Prostate gland (tissue), 2 donors: ENCODE results near the gene LRRC2. TPM values are rescaled to one million over a fixed set of nuclear protein-coding genes. Genes with fewer than 3 reads are reported as not detected.
"Not testable (repeated sequence)": the region's sequence is repeated elsewhere in the genome, so short reads cannot be mapped to it uniquely, and the experiment has no call there.

ENCODE experiments used
- DNase-seq: peaks from one replicate; pipeline ENCODE4 v3.0.0-alpha.2; 2019; ENCODE audit warnings: low spot score
- H3K27ac ChIP-seq, 2 donors: fragments of 200-600 bp; sonication (generic); 2 replicates each; pipeline ENCODE4 v1.5.1; 2017 to 2019
- H3K27me3 ChIP-seq: fragments of 200-600 bp; sonication (generic); replicated peaks from 2 replicates; pipeline ENCODE4 v1.5.1; 2019; ENCODE audit not compliant: insufficient read depth
- H3K36me3 ChIP-seq, 2 donors: fragments of 200-600 bp; sonication (generic); 1 replicate in 1 of 2; 2 replicates in 1 of 2; pipeline versions ENCODE4 v1.5.1 to v1.8.1; 2017 to 2019
- H3K4me1 ChIP-seq: fragments of 200-600 bp; sonication (generic); replicated peaks from 2 replicates; pipeline ENCODE4 v1.5.1; 2019
- H3K4me3 ChIP-seq, 2 donors: fragments of 200-600 bp; sonication (generic); 2 replicates each; pipeline ENCODE4 v1.5.1; 2017 to 2019
- H3K9me3 ChIP-seq: fragments of 200-600 bp; sonication (generic); 2 replicates; pipeline ENCODE4 v1.5.1; 2017
- CTCF ChIP-seq, 4 experiments: fragments of 200-600 bp in 2 of 4; fragments of 450-650 bp in 2 of 4; sonication (generic) in 2 of 4; IDR thresholded peaks; 1 replicate in 3 of 4; 2 replicates in 1 of 4; pipeline ENCODE4 v1.5.1; 2016 to 2019; ENCODE audit warnings: antibody characterized with exemption in 4 of 4, mild to moderate bottlenecking in 2 of 4, moderate library complexity in 2 of 4
- POLR2A ChIP-seq: fragments of 450-650 bp; IDR thresholded peaks from one replicate; pipeline ENCODE4 v1.6.1; 2016; ENCODE audit warnings: antibody characterized with exemption, mild to moderate bottlenecking
- POLR2AphosphoS5 ChIP-seq: sonication (generic); formaldehyde crosslinking; IDR thresholded peaks from one replicate; pipeline ENCODE4 v1.6.1; 2017; ENCODE audit warnings: antibody characterized with exemption
- WGBS: methylation state at CpG from one replicate; pipeline ENCODE4 v1.1.5; 2018; 5-methylcytosine and 5-hydroxymethylcytosine counted together
- intact Hi-C: fragments of 100-400 bp; cut with DNase I; formaldehyde crosslinking; loops from one replicate; pipeline ENCODE4 v1.14.2; 2022
- total RNA-seq, 2 donors: library from RNA; depleted of rRNA; stranded (reverse); fragments of >200 nt; gene quantifications; one replicate each; pipeline ENCODE4 v1.1.0, GENCODE V29; 2016

LRRC2 gene
- total RNA-seq, 2 donors from 2014 or later = 0.45 to 1.6 TPM

DNA sequence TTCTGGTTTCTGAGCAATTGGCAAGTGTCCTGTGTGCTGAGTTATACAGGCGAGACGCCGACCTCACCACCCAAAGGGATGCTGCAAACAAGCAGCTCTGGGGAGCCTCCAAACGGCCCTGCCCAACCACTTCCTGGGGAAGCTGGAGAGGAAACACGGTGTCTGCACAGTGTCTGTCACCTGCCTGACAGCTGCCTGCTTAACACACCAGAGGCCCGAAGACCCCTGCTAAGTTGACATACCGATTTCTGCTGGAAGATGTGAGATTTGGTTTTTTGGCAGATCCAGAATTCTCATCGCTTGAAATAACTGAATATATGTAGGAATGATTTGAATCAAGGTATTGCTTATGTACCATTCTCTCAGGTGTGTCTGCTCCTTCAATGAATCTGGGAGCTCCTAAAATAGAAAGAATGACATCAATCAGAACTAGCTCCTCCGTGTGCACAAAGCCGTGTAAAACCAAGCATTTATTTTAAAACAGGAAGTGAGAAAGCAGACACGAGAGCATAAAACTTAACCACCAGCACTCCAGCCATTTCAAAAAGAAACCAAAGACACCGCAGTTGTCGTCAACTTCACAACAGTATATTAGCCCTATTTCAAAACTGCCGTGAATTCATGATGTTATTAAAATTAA lies 27.2 kb downstream of the LRRC2 start:
- Histone ChIP-seq H3K36me3 (no peaks in the 10 kb centered on the region), H3K27me3 (no peaks in the 10 kb centered on the region), H3K27ac (no peak overlapping the region), H3K4me3 (no peak overlapping the region), H3K4me1 (no peaks in the 10 kb centered on the region), H3K9me3 (no peaks in the 10 kb centered on the region)
- no peak for TF ChIP-seq POLR2AphosphoS5
- no peak for TF ChIP-seq CTCF (IDR thresholded peaks at IDR 0.05)
- TF ChIP-seq POLR2A = no peak
- intact Hi-C loops = no loop called here
- 55% methylated on average over 14 of the region's 14 CpGs for WGBS
- DNase-seq = no peak

DNA sequence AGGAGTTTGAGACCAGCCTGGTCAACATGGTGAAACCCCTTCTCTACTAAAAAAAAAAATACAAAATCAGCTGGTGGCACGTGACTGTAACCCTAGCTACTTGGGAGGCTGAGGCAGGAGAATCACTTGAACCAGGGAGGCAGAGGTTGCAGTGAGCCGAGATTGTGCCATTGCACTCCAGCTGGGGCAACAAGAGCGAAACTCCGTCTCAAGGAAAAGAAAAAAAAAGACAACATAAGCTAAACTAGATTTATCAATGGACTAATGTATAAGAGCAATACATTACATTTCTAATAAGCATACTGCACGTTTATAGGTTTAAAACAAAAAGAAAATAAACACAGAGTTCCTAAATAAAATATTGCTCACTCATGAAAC lies 27.7 kb downstream of the LRRC2 start:
- DNase-seq, H3K36me3 ChIP-seq, H3K4me3 ChIP-seq, H3K4me1 ChIP-seq, H3K27ac ChIP-seq, intact Hi-C loops, H3K9me3 ChIP-seq, H3K27me3 ChIP-seq: not testable (repeated sequence)
- WGBS = 66% methylated on average over 5 of the region's 5 CpGs

- Histone ChIP-seq H3K36me3 (no peaks in the 10 kb centered on the region), H3K27me3 (no peaks in the 10 kb centered on the region), H3K4me3 (no peak overlapping the region), H3K9me3 (no peaks in the 10 kb centered on the region), H3K27ac (no peak overlapping the region), H3K4me1 (no peaks in the 10 kb centered on the region)
- intact Hi-C loops = no loop called here
- no peak for TF ChIP-seq POLR2A
- no peak for TF ChIP-seq POLR2AphosphoS5
- TF ChIP-seq CTCF (IDR thresholded peaks at IDR 0.05) = no peak
- no peak for DNase-seq
- WGBS = 95% methylated on average over 4 of the region's 5 CpGs
Observed at GRCh38 chr3:46537779-46538178, 28.3 kb downstream of the LRRC2 start.

DNA sequence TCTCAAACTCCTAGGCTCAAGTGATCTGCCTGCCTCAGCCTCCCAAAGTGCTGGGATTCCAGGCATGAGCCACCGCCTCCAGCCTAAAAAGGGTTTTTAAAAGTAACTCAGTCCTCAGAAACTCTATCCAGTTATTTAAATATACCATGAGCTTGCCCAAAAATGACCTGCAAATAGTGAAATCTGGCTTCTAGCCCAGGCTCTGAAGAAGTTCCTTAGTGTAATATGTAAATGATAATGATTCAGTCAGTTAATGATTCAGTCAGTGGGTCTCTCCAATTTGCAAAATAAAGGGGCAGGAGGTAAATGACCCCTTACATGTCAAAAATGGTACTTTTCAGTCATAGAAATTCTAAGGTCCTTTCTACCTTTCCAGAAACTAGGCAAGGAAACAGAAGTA lies 28.8 kb downstream of the LRRC2 start:
- no peak overlapping the region for H3K27ac ChIP-seq
- no peak overlapping the region for H3K4me3 ChIP-seq
- 96% methylated on average over 1 of the region's 1 CpG for WGBS
- no peaks in the 10 kb centered on the region for H3K36me3 ChIP-seq
- no peak for DNase-seq
- no peaks in the 10 kb centered on the region for H3K27me3 ChIP-seq
- no peaks in the 10 kb centered on the region for H3K4me1 ChIP-seq
- intact Hi-C loops = no loop called here
- H3K9me3 ChIP-seq = no peaks in the 10 kb centered on the region
- TF ChIP-seq CTCF (IDR thresholded peaks at IDR 0.05) = no peak
- no peak for TF ChIP-seq POLR2A
- no peak for TF ChIP-seq POLR2AphosphoS5

- Histone ChIP-seq H3K4me3 (no peak overlapping the region), H3K36me3 (no peaks in the 10 kb centered on the region), H3K9me3 (no peaks in the 10 kb centered on the region), H3K27ac (no peak overlapping the region), H3K4me1 (no peaks in the 10 kb centered on the region), H3K27me3 (no peaks in the 10 kb centered on the region)
- intact Hi-C loops = no loop called here
- no peak for DNase-seq
- TF ChIP-seq CTCF (IDR thresholded peaks at IDR 0.05) (no peak), POLR2AphosphoS5 (no peak), POLR2A (no peak)
Observed at GRCh38 chr3:46536758-46537157, 29.3 kb downstream of the LRRC2 start.
